Activated CD8-positive, alpha-beta memory T cell treated with anti-CD3 and anti-CD28 coated beads for 1 hour (primary cell): Measurements from ENCODE around the gene CREB5.

Source experiments
- DNase-seq, 2 donors: peaks; one replicate each; pipeline ENCODE4 v3.0.0-alpha.2; 2020; ENCODE audit warnings: low read depth in 1 of 2; ENCODE audit errors: extremely low read depth in 1 of 2

Gene CREB5

GRCh38 chr7:28474640-28475039 is 62.3 kb downstream of the CREB5 start:
- DNase-seq, result no peak

DNA sequence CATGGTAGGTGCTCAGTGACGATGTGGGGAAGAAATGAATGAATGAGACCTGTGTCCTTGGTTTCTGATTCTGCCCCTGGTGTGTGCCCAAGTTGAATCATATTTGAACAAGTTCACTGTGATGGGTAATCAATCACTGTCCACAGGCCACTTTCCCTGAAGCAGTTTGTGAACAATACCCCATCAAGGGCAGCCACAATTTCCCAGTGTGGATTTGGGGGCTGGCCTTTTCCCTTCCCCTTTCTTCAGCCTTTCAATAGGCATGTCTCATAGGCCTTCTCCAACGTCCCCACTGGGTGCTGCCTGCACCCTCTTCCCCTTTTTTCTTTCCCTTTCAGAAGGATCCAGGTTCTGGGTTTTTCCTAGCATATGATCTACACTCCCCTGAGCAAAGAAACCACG is 64.7 kb downstream of the CREB5 start:
- no peak for DNase-seq

DNA sequence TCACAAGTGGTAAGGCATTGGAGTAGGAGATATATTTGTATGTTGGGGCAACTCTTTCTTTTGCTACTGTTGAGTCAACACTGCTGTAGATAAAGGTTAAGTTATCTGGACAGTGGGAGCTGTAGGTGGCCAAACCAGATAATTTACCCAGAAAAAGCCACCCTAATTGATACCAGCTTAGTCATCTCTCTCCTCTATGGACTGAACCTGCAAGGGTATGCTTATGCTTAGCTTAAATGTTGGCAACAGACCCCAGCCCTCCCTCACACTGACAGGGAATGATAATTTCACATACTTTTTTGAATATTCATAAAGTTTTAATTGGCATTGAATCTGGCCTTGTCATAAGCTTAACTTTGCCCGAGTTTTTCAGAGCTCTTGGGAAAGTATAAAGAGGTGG is 66.3 kb downstream of the CREB5 start:
- DNase-seq, result no peak

- no peak for DNase-seq
Observed at GRCh38 chr7:28479507-28479947, 67.2 kb downstream of the CREB5 start.

GRCh38 chr7:28480595-28480994 is 68.3 kb downstream of the CREB5 start:
- DNase-seq, result no peak

GRCh38 chr7:28481091-28481926 is 69.0 kb downstream of the CREB5 start:
- DNase-seq, result no peak

GRCh38 chr7:28483112-28483511 is 70.8 kb downstream of the CREB5 start:
- no peak for DNase-seq

DNA sequence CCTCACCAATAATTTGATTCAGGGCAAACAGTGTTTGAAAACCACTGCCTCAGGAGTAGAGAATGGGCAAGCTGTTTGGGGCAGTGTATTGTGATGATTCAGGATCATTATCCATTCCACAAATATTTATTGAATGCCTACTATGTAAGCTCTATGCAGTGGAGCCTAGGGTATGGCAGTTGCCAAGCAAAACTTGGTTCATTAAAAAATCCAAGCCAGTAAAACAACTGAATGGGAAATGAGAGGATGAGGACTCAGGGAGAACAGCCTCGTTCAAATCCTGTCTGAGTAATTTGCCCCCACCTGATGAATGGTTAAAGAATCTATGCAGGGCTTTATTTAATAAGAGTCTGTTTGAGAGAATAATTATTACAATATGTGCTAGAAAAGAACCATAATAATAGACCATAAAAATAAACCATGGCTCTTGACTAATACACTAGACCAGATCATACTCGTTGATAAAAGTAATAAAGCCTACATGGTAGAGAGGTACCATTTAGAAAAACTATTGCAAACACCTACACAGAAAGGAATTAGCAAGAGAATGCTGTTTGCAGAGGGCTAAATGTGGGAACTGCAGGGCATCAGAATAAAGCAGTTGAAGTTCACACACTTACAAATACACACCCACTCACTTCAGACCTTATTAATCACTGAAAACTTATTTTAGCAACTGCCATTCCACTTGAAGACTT is 71.7 kb downstream of the CREB5 start:
- DNase-seq, result no peak

DNA sequence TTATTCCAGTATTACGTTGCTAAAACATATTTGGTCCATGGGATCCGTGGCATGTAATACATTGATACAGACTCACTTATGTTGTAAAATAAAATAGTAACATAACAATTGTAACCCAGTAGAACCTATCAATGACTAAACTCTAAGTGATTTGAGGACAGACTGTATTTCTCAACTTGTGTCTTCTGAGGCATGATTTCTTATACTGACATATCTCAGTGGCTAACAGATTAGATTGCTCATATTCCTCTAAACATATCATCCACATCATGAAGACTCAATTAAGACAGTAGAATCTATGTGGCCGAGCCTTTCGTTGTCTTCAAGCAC is 72.3 kb downstream of the CREB5 start:
- no peak for DNase-seq

DNA sequence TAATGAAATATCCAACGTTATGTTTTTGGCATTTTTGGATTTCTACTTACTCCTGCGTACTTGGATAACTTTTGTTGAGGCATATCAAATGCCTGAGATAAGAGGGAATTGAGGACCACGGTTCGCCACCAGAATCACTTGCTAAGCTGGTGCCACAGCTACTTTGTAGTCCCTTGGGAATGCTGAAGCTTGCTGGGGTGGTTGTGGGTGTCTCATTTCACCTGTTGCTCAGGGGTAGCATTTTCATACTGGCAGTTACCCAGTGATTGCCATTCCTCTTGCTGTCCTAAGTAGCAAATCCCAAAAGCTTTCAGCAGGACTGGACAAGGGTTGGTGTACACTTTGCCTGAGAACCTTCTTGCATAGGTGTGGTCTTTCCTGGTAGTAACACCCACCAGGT is 75.2 kb downstream of the CREB5 start:
- no peak for DNase-seq

- DNase-seq, result no peak
Observed at GRCh38 chr7:28488061-28488791, 75.9 kb downstream of the CREB5 start.

- no peak for DNase-seq
Observed at GRCh38 chr7:28490831-28491230, 78.5 kb downstream of the CREB5 start.

DNA sequence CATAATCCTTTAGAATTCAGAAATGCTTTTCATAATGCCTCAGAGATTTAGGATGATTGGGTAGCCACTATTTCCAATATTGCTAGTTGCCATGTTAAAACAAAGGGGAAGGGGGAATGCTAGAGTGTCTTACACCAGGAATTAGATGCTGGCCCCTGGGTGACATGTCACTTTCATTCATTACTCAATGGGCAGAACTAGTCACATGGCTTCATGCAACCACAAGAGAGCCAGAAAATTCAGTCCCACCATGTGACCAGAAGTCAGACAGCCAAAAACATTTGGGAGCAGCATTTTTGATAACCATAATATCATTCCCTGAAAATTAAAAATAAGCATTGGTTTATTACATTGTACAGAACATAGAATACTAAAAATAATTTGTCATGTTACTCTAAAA is 81.2 kb downstream of the CREB5 start:
- DNase-seq, result no peak

GRCh38 chr7:28497009-28497408 is 84.7 kb downstream of the CREB5 start:
- no peak for DNase-seq

- no peak for DNase-seq
Observed at GRCh38 chr7:28498636-28499035, 86.3 kb downstream of the CREB5 start.

DNA sequence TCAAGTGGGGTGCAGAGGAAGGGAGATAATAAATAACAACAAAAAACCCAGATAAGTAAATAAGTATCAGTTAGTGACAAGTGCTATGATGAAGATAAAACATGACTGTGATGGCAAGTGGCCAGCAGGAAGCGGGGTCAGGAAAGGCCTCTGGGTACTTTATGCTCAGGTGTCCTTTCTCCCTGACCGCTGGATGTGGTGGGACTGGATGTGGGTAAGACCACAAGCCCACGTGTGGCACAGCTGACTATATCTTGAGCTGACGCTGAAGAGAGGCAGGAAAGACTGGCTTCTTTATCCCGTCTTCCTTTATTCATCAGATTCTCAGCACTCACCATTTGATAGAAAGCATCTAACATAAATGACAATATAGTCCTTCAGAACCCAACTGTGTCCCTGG is 87.8 kb downstream of the CREB5 start:
- DNase-seq, result no peak

- no peak for DNase-seq
Observed at GRCh38 chr7:28502408-28502807, 90.1 kb downstream of the CREB5 start.

- DNase-seq, result no peak
Observed at GRCh38 chr7:28503396-28503795, 91.1 kb downstream of the CREB5 start.

GRCh38 chr7:28505014-28505413 is 92.7 kb downstream of the CREB5 start:
- no peak for DNase-seq

GRCh38 chr7:28505867-28506266 is 93.5 kb downstream of the CREB5 start:
- no peak for DNase-seq

DNA sequence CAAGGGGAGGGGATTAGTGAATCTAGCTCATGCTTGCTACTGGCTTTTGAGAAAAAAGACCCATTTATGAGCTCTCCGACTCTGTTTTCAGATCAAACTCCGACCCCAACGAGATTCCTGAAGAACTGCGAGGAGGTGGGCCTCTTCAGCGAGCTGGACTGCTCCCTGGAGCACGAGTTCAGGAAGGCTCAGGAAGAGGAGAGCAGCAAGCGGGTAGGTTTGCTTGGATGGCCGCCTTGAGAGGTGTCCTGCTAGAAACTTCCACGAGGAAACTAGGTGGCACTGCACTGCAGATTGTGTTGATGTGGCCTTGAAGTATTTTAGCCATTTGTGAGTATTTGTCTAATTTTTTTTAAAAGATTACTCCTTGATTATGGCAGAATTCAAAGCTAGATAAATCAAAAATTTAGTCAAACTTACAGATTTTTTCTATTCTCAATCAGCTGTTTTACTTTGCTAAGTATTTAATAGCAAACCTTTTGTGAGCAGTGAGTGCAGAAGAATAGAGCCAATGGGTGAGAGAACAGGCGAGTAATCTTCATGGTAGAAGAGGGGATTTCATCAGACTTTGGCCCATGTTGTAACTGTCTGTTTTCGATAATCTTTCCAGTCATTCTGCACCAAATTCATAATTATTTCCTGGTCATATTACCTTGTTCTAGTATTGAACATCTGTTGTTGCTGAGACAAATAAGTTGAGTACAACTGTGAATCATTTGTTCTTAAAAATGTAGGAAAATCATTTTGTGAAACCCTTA is 95.4 kb downstream of the CREB5 start:
- no peak for DNase-seq
